ENCODE measurements around the gene C10orf143. TPM values are rescaled to one million over a fixed set of nuclear protein-coding genes. Genes with fewer than 3 reads are reported as not detected.

The C10orf143 gene
- polyA plus RNA-seq, 1 donor (not counting 4 experiments of a cell fraction or from before 2014, with no cell fraction given), result 1.4 TPM

DNA sequence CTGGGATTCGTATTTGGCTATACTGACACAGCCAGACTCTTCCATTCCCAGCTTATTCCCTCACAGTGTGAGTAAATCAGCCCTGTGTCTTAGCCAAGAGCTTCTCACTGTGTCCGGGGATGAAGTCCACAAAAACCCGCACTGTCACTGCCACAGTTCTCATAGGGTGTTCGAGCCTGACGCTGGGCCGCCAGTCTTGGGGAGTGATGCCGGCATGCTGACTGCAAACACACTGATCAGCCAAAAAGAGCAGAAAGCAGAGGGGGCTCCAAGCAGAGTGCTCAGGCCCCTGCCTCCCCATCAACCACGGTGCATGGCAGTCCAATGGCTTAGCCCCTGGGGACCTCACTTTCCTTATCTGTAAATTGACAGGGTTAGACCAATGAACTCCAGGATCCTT is 36.7 kb downstream of the C10orf143 start:
- Histone ChIP-seq H3K9me1 (ENCODE audit: control insufficient read depth, extremely low read depth, insufficient read depth, low read length) (no peaks in the 10 kb centered on the region), H3K9ac (ENCODE audit: control insufficient read depth, extremely low read depth, insufficient read depth, low read length) (no peak overlapping the region), H3K79me2 (ENCODE audit: control insufficient read depth, insufficient read depth, low read length) (no peaks in the 10 kb centered on the region), H3K27me3 (ENCODE audit: control insufficient read depth, extremely low read depth, insufficient read depth, low read length) (no peaks in the 10 kb centered on the region), H3K36me3 (ENCODE audit: control insufficient read depth in 2 of 2, extremely low read depth in 1 of 2, insufficient read depth in 2 of 2, low read length in 2 of 2) (no peaks in the 10 kb centered on the region), H3K27ac (ENCODE audit: control insufficient read depth, insufficient read depth, low read length) (no peak overlapping the region), H2AFZ (ENCODE audit: control insufficient read depth, low read length) (no peak overlapping the region), H3K4me2 (ENCODE audit: control insufficient read depth, extremely low read depth, insufficient read depth, low read depth, low read length) (no peak overlapping the region), H3K4me3 (ENCODE audit: control insufficient read depth in 2 of 3, extremely low read depth in 1 of 3, insufficient read depth in 2 of 3, low read depth in 1 of 3, low read length in 3 of 3) (no peak overlapping the region), H4K20me1 (ENCODE audit: control insufficient read depth, extremely low read depth, insufficient read depth, low read length) (no peaks in the 10 kb centered on the region), H3K9me3 (ENCODE audit: control insufficient read depth, low read depth, low read length) (no peaks in the 10 kb centered on the region), H3K4me1 (ENCODE audit: control insufficient read depth, extremely low read depth, insufficient read depth, low read length) (no peaks in the 10 kb centered on the region)
- DNase-seq (ENCODE audit: low read depth, low spot score) (no peak), FAIRE-seq (no peak)
- dilution Hi-C loops (cut with MboI; ENCODE audit: extremely low pct_ligation_motif_present, low sequenced_read_pairs), result no loop called here
- TF ChIP-seq, protein P1, sequence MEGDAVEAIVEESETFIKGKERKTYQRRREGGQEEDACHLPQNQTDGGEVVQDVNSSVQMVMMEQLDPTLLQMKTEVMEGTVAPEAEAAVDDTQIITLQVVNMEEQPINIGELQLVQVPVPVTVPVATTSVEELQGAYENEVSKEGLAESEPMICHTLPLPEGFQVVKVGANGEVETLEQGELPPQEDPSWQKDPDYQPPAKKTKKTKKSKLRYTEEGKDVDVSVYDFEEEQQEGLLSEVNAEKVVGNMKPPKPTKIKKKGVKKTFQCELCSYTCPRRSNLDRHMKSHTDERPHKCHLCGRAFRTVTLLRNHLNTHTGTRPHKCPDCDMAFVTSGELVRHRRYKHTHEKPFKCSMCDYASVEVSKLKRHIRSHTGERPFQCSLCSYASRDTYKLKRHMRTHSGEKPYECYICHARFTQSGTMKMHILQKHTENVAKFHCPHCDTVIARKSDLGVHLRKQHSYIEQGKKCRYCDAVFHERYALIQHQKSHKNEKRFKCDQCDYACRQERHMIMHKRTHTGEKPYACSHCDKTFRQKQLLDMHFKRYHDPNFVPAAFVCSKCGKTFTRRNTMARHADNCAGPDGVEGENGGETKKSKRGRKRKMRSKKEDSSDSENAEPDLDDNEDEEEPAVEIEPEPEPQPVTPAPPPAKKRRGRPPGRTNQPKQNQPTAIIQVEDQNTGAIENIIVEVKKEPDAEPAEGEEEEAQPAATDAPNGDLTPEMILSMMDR (optimal IDR thresholded peaks at IDR 0.05 in 1 of 3, IDR thresholded peaks at IDR 0.05 in 1 of 3, conservative IDR thresholded peaks at IDR 0.05 in 1 of 3; ENCODE audit: extremely low read depth in 1 of 3, insufficient read depth in 2 of 3, low read length in 3 of 3), result no peak
- no peak for TF ChIP-seq EZH2 (IDR thresholded peaks at IDR 0.05; ENCODE audit: low read length)

DNA sequence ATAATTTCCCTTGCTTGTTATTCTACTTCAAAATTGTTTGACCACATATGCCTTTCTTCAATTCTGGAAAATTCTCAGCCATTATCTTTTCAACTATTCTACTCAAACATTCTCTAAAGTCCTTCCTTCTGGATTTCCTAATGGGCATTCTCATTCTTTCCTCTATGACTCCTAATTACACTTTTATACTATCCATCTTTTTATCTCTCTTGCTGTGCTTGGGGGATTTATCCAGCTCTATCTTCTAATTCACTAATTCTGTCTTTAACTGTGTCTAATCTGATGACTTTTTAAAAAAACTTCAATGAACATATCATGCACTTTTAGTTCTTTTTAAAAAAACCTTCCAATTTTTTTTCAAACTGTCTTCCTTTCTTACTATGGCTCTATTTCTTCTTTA is 38.4 kb downstream of the C10orf143 start:
- Histone ChIP-seq H2AFZ (ENCODE audit: control insufficient read depth, low read length) (no peak overlapping the region), H3K27ac (ENCODE audit: control insufficient read depth, insufficient read depth, low read length) (no peak overlapping the region), H3K4me3 (ENCODE audit: control insufficient read depth in 2 of 3, extremely low read depth in 1 of 3, insufficient read depth in 2 of 3, low read depth in 1 of 3, low read length in 3 of 3) (no peak overlapping the region), H3K27me3 (ENCODE audit: control insufficient read depth, extremely low read depth, insufficient read depth, low read length) (no peaks in the 10 kb centered on the region), H3K4me2 (ENCODE audit: control insufficient read depth, extremely low read depth, insufficient read depth, low read depth, low read length) (no peak overlapping the region), H3K9ac (ENCODE audit: control insufficient read depth, extremely low read depth, insufficient read depth, low read length) (no peak overlapping the region), H3K79me2 (ENCODE audit: control insufficient read depth, insufficient read depth, low read length) (no peaks in the 10 kb centered on the region), H4K20me1 (ENCODE audit: control insufficient read depth, extremely low read depth, insufficient read depth, low read length) (no peaks in the 10 kb centered on the region), H3K36me3 (ENCODE audit: control insufficient read depth in 2 of 2, extremely low read depth in 1 of 2, insufficient read depth in 2 of 2, low read length in 2 of 2) (no peaks in the 10 kb centered on the region), H3K9me1 (ENCODE audit: control insufficient read depth, extremely low read depth, insufficient read depth, low read length) (no peaks in the 10 kb centered on the region), H3K9me3 (ENCODE audit: control insufficient read depth, low read depth, low read length) (no peaks in the 10 kb centered on the region), H3K4me1 (ENCODE audit: control insufficient read depth, extremely low read depth, insufficient read depth, low read length) (no peaks in the 10 kb centered on the region)
- DNase-seq (ENCODE audit: low read depth, low spot score), result no peak
- TF ChIP-seq, protein P1 (optimal IDR thresholded peaks at IDR 0.05 in 1 of 3, IDR thresholded peaks at IDR 0.05 in 1 of 3, conservative IDR thresholded peaks at IDR 0.05 in 1 of 3; ENCODE audit: extremely low read depth in 1 of 3, insufficient read depth in 2 of 3, low read length in 3 of 3), result no peak
- no peak for TF ChIP-seq EZH2 (IDR thresholded peaks at IDR 0.05; ENCODE audit: low read length)
- dilution Hi-C loops (cut with MboI; ENCODE audit: extremely low pct_ligation_motif_present, low sequenced_read_pairs), result no loop called here
- no peak for FAIRE-seq
